ENCODE data around the gene TTC39C.

The TTC39C gene

GRCh38 chr18:24016643-24017042 is 2.1 kb downstream of the TTC39C start:
- no peak overlapping the region for H3K4me3 ChIP-seq
- no peak overlapping the region for H3K27ac ChIP-seq
- TF ChIP-seq, protein P1, sequence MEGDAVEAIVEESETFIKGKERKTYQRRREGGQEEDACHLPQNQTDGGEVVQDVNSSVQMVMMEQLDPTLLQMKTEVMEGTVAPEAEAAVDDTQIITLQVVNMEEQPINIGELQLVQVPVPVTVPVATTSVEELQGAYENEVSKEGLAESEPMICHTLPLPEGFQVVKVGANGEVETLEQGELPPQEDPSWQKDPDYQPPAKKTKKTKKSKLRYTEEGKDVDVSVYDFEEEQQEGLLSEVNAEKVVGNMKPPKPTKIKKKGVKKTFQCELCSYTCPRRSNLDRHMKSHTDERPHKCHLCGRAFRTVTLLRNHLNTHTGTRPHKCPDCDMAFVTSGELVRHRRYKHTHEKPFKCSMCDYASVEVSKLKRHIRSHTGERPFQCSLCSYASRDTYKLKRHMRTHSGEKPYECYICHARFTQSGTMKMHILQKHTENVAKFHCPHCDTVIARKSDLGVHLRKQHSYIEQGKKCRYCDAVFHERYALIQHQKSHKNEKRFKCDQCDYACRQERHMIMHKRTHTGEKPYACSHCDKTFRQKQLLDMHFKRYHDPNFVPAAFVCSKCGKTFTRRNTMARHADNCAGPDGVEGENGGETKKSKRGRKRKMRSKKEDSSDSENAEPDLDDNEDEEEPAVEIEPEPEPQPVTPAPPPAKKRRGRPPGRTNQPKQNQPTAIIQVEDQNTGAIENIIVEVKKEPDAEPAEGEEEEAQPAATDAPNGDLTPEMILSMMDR (IDR thresholded peaks at IDR 0.05): no peak
- DNase-seq (ENCODE audit: low spot score): no peak

- no peak overlapping the region for H3K4me3 ChIP-seq
- DNase-seq (ENCODE audit: low spot score): no peak
- H3K27ac ChIP-seq: no peak overlapping the region
- TF ChIP-seq, protein P1 (IDR thresholded peaks at IDR 0.05): no peak
Measured at GRCh38 chr18:24018299-24018886, 3.8 kb downstream of the TTC39C start.

- Histone ChIP-seq H3K27ac (no peak overlapping the region), H3K4me3 (no peak overlapping the region)
- no peak for DNase-seq (ENCODE audit: low spot score)
- TF ChIP-seq, protein P1 (IDR thresholded peaks at IDR 0.05): no peak
Measured at GRCh38 chr18:24019641-24020331, 5.2 kb downstream of the TTC39C start.

GRCh38 chr18:24021505-24021904 is 7.0 kb downstream of the TTC39C start:
- no peak overlapping the region for H3K27ac ChIP-seq

GRCh38 chr18:24022161-24022560 is 7.6 kb downstream of the TTC39C start:
- no peak overlapping the region for H3K27ac ChIP-seq
- no peak for DNase-seq (ENCODE audit: low spot score)

More at GRCh38 chr18:24021505-24021904, 7.0 kb downstream of the TTC39C start:
- DNase-seq (ENCODE audit: low spot score): no peak
- no peak overlapping the region for H3K4me3 ChIP-seq
- TF ChIP-seq, protein P1 (IDR thresholded peaks at IDR 0.05): no peak

GRCh38 chr18:24023185-24023814 is 8.7 kb downstream of the TTC39C start:
- no peak for DNase-seq (ENCODE audit: low spot score)
- TF ChIP-seq, protein P1 (IDR thresholded peaks at IDR 0.05): no peak
- no peak overlapping the region for H3K27ac ChIP-seq
- H3K4me3 ChIP-seq: no peak overlapping the region

More at GRCh38 chr18:24022161-24022560, 7.6 kb downstream of the TTC39C start:
- TF ChIP-seq, protein P1 (IDR thresholded peaks at IDR 0.05): no peak
- H3K4me3 ChIP-seq: no peak overlapping the region
